ENCODE data around the gene MAP2K2.
A peak's percentile ranks its signal among the peaks of the same experiment; 100 is the strongest.
"Not testable (repeated sequence)": the region's sequence is repeated elsewhere in the genome, so short reads cannot be mapped to it uniquely, and the experiment has no call there.

MAP2K2 gene

GRCh38 chr19:4130744-4131438 lies 7.0 kb upstream of the MAP2K2 start:
- DNase-seq (ENCODE audit: low spot score), result peak; percentile 93

DNA sequence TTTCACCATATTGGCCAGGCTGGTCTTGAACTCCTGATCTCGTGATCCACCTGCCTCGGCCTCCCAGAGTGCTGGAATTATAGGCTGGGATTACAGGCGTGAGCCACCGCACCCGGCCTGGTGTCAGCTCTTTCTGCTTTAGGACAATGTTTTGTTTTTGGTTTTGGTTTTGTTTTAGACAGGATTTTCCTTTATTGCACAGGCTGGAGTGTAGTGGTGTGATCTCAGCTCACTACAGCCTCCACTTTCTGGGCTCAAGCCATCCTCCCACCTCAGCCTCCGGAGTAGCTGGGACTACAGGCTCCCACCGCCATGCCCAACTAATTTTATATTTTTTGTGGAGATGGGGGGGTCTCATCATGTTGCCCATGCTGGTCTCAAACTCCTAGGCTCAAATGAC lies 5.1 kb upstream of the MAP2K2 start:
- DNase-seq (ENCODE audit: low spot score), result not testable (repeated sequence)

DNA sequence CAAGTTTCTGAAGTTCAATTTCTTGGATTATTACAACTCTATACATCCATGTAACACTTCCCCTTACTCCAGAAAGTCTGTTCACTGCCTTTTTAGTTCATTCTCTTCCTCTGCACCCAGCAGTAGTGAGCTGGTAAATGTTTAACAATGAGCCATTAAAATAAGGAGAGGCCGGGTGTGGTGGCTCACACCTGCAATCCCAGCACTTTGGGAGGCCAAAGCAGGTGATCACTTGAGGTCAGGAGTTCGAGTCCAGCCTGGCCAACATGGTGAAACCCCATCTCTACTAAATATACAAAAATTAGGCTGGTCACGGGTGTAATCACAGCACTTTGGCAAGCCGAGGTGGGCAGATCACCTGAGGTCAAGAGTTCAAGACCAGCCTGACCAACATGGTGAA lies 3.4 kb upstream of the MAP2K2 start:
- DNase-seq (ENCODE audit: low spot score), result not testable (repeated sequence)

DNA sequence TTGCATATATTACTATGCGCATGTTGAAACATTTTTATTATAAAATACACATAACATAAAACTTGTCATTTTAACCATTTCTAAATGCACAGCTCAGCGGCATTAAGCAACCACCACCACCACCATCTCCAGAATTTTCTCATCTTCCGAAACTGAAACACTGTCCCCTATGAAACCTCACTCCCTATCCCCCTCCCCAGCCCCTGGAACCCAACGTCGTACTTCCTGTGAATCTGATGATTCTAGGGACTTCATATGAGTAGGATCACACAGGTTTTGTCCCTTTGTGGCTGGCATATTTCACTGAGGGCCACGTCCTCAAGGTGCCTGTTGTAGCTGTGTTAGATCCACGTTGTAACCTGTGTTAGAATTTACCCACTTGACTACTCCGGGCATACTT lies 716 bp upstream of the MAP2K2 start:
- DNase-seq (ENCODE audit: low spot score), result no peak

- DNase-seq (ENCODE audit: low spot score), result no peak
Observed at GRCh38 chr19:4122480-4122879, 1.4 kb downstream of the MAP2K2 start.

DNA sequence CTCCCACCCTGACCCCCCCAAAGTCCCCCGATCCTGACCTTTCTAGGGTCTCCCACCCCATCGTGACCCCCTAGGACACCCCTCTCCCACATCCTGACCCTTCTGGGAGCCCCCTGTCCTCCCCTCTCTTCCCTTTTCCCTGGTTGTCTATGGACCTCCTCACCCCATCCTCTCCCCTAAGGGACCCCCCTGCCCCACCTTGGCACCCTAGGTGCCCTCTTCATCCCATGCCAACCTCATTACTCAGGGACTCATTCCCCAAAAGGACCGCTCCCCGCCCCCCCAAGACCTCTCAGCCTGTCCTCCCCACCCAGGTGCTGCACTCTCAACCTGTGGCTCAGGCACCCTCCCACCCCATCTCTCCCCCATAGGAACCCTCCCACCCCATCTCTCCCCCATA lies 2.1 kb downstream of the MAP2K2 start:
- DNase-seq (ENCODE audit: low spot score), result no peak

DNA sequence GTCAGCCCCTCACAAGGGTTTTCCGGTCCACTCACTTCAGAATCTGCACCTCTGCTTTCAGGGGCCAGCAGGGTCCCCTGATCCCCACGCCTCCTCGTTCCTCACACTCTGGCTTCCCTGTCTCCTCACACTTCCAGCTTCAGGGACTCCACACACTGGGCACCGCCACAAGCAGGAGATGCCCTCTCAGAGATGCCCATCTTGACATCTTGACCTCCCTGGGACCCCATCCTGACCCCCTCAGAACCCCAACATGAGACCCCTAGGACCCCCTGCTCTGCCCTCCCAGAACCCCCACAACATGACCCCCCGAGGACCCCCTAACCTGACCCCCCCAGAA lies 2.7 kb downstream of the MAP2K2 start:
- DNase-seq (ENCODE audit: low spot score), result no peak

- DNase-seq (ENCODE audit: low spot score), result no peak
Observed at GRCh38 chr19:4120559-4121272, 3.2 kb downstream of the MAP2K2 start.

DNA sequence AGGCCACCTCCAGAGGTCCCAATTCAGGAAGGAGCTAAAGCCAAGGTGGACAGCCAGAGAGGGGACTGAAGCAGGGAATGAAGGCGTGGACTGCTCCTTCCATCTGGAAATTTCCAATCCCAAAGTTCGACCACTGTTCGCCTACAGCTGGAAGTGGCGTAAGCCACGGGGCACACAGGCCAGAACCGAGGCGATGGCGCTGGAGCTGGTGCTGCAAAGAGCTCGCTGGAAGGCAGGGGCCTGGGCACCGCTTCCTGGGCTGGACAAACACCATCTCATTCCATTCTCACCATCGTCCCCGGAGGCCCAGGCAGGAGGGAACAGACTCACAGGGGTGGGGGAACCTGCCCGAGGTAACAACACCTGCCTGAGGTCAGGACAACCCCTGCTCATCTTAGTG lies 4.2 kb downstream of the MAP2K2 start:
- no peak for DNase-seq (ENCODE audit: low spot score)

- no peak for DNase-seq (ENCODE audit: low spot score)
Observed at GRCh38 chr19:4115818-4116385, 8.0 kb downstream of the MAP2K2 start.

- DNase-seq (ENCODE audit: low spot score), result no peak
Observed at GRCh38 chr19:4115050-4115817, 8.7 kb downstream of the MAP2K2 start.

- DNase-seq (ENCODE audit: low spot score), result no peak
Observed at GRCh38 chr19:4114181-4114580, 9.7 kb downstream of the MAP2K2 start.

- DNase-seq (ENCODE audit: low spot score), result no peak
Observed at GRCh38 chr19:4113398-4114088, 10.4 kb downstream of the MAP2K2 start.

DNA sequence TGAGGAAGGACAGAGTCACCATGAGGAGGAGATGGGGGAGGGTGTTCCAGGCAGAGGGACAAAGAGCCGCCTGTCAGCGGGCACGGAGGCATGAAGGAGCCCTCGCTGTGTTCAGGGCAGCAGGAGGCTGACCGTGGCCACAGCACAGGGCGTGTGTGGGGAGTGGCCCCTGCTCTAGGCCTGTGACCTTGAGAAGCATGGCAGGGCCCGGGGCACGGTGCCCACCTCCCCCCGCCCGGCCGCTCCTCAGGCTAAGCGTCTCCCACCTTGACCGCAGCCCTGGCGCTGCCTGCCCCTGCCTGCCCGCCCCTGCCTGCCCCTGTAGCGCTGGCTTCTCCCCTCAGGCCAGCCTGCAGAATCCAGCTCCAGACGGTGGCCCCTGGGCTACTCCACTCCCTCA lies 11.6 kb downstream of the MAP2K2 start:
- no peak for DNase-seq (ENCODE audit: low spot score)

DNA sequence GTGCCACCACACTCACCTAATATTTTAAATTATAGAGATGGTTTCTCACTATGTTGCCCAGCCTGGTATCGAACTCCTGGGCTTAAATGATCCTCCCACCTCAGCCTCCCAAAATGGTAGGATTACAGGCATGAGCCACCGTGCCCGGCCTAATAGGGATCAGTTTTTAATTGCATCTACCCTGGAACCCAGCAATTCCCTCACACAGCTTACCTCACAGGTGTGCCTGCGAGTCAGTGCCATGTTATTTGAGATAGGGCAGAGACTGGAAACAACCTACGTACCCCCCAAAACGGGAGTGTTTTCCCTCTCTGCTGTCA lies 14.3 kb downstream of the MAP2K2 start:
- DNase-seq (ENCODE audit: low spot score), result no peak

- no peak for DNase-seq (ENCODE audit: low spot score)
Observed at GRCh38 chr19:4108767-4109625, 14.9 kb downstream of the MAP2K2 start.

GRCh38 chr19:4103080-4103433 lies 20.9 kb downstream of the MAP2K2 start:
- no peak for DNase-seq (ENCODE audit: low spot score)

DNA sequence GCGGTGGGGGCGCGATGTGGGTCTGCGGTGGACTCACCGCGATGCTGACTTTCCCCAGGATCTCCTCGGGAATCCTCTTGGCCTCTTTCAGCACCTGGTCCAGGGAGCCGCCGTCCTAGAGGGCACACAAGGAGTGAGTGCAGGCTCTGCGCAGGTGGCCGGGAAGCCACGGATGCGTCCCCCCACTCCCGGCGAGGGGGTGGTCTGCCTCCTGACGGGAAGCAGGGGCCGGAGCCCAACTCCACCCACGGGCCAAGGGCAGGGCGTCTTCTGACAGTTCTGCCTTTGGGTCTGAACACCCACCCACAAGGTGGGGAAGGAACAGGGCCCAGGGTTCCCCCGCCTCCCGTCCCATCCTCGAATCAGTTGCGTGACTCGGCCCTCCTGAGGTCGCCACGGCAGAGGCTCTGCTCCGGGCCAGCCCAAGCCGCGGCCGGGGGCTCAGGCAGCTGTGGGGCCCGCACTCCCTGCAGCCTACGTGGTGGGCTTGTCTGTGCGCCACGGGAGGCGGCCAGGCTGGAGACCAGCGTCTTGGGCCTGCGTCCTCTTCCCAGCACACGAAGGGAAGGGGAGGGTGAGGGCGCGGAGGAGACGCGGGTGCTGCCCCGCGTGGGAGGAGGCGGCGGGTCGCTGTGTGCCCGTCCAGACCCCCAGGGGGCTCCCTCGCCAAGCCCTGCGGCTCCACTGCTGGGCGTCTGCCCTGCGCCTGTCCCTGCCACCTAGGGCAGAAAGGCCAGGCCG lies 21.4 kb downstream of the MAP2K2 start:
- DNase-seq (ENCODE audit: low spot score), result no peak

- no peak for DNase-seq (ENCODE audit: low spot score)
Observed at GRCh38 chr19:4101496-4101770, 22.5 kb downstream of the MAP2K2 start.

- no peak for DNase-seq (ENCODE audit: low spot score)
Observed at GRCh38 chr19:4100647-4101495, 23.1 kb downstream of the MAP2K2 start.

Data from COLO829 (cell line).